ENCODE measurements around the gene DENND1A.
A peak's percentile ranks its signal among the peaks of the same experiment; 100 is the strongest.

The DENND1A gene

DNA sequence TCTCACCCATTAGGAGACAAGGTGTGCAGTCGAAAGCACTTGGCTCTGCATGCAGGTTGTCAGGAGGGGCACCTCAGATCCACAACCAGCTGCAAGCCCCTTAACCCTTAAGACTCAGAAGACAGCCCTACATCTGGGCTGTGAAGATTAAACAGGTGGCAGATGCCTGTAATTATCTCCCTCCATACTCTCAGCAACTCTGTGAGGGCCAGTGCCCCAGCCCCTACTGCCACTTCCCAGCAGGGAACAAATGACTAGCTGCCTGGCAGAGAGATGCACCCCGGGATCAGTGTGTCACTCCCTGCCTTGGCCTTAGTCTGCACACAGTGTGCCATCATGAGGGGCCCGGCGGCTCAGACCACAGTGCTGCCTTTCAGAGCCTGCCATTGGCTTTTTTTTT, 532.0 kb downstream of the DENND1A start:
- no peak for DNase-seq

DNA sequence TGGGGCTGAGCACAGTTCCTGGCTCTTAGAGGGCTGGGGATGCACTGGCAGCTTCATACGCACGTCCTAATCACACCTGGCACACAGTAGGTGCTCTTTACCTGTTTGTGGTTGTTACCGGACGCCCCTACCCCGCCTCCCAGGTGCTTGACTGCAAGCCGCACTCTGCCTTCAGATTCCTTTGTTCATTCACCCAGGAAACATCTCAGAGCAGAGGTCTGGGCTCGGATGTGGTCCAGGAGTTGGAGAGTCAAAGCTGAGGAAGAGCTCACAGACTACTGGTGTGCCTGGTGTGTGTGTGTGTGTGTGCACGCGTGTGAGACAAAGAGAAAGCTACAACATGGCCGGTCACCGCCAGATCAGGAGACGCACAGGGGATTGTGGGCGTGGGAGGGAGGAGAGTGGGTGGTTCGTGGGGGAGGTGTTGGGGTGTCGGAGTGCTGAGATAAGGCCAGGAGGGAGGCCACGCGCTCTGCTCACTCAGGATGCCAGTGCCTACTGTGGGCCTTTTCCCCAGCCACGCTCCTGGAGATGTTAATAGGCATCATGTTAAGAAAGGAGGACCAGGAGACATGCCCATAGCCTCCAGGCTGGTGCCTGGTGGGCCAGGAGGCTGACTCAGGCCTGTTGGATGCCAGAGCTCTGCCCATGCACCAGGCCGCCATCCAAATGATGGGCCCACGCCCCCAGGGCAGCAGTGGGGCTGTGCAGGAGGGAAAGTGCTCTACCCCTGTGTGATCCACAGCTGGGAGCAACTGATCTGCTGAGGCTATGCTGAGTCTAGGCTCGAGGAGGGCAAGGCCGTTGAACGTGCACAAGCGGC, 534.0 kb downstream of the DENND1A start:
- DNase-seq: no peak

DNA sequence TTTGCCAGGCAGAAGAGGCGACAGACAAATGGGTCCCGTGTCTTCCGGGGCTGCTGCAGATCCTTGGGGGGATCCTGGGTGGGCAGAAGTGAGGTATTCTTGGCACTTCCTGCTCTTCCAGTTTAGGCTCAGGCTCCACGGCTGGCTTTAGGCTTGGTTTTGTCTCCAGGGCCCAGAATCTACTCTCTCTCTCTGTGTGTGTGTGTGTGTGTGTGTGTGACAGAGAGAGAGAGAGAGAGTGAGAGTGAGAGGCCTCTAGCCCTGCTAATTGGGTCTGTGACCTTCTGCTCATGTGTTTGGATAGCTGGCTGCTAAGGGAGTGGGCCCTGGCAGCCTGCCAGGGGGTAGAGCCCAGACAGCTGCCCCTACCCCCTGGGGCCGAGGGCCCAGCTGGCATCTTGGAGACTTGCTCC, 534.6 kb downstream of the DENND1A start:
- DNase-seq: peak; percentile 59

DNA sequence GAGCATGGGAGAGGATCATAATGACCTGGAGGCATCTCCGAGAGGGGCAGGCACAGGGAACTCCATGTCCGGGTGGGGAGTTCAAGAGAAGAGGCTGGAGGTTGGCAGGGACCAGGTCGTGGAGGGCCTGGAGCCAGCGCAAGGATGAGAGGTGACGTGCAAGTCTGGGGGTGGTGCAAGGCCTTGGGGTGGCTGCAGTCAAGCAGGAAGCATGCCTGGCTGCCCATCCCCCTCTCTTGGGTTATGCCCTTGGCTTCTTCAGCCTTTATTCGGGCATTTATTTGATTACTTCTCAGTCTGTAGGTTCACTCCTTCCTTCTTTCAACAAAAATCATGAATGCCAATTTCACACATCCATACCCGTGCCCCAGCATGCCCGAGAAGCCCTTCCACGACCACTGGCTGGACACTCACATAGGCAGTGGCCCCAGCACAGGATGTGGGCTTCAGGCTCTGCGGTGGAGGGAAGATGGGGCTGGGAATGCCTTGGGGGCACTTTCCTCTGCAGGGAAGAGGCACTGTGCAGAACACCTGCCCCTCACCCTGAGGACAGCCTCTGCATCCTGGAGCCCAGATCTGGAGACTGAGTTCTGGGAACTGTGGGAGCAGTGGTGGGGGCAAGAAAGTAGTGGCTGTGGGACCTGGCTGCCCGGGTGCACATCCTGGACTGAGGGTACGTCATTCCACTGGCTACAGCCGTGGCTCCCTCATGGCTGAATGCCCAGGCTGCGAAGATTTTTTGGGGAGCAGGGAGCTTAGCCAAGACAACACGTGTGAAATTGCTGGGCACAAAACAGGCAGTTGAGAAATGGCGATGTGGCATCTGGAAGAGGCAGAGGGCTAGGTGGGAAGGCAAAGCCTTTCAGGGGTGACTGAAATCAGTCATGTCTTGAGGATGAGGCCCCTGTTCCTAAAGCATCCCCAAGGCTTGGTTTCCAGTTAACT, 535.4 kb downstream of the DENND1A start:
- DNase-seq: no peak

DNA sequence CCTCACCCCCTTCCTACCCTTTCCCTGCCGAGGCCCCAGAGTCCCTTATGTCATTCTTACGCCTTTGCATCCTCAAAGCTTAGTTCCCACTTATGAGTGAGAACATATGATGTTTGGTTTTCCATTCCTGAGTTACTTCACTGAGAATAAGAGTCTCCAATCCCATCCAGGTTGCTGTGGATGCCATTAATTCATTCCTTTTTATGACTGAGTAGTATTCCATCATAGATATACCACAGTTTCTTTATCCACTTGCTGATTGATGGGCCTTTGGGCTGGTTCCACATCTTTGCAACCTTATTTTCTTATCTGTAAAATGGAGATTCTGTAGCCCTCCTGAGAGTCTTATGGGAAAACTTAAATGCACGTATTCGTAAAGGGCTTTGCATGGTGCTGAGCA, 537.1 kb downstream of the DENND1A start:
- no peak for DNase-seq

DNA sequence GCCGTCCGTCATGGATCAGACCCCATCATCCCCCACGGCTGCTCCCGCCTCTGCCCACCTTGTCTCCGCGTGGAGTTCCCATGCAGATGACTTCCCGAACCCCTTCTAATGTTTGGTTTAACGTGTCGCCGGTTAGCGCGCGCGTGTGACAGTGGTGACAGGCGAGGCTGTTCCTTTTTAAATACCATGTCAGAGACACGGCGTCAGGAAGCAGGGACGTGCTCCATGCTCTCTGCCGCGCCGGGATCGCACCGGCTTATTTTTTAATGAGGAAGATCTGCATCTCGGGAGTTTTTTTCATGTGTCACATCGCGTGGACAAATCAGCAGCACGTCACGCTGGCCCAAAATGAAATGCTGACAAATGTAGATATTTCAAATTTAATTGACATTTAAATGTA, 538.0 kb downstream of the DENND1A start:
- DNase-seq: no peak

DNA sequence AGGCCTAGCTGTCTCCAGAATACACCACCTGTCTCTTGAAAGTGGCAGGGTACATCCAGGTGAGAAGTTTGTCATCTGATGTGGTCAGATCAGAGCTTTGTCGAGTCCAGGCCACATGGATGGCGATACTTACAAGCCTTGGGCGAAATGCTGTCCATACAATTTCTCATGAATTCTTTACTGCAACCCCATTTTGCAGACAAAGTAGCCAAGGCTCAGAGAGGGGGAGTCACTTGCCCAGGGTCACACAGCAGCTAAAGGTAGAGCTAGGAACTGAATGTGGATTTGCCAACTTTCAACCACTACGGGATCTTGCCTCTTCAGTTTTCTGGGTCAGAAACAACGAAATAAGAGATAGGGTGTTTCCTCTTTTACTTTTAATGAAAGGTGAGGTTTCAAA, 538.7 kb downstream of the DENND1A start:
- no peak for DNase-seq

DNA sequence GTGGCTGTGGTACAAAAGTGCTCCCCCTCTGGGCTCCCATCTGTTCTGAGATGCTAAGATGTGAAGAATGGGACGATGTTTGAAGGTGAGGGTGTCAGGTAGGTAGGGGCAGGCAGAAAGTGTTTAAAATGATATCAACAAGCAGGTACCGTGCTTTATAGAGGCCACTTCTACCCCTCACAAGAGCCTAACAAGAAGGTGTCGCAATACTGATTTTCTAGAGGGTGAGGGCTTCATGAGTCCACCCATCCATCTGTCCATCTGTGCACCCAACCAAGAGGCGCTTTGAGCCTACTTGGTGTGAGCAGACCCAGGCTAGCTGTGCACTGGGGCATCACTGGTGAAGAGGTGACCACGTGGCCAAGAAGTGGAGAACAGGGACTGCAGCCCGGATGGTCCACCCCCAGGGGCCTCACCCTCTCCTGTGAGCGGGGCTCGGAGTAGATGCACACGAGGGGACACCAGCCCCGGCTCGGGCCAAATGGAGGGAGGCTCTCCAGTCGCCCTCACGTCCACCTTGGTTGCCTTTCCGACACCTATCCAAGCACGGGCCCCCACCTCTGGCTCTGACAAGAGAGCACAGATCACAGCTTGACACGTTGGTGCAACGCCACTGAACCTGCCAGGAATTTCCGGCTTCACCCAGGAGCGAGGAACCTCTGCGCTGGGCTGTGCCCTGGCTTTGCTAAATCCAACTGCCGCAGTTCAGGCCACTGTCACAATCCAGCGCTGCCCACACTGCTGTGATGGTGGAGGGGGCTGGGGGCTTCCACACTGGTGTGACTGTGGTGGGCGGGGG, 539.4 kb downstream of the DENND1A start:
- no peak for DNase-seq

DNA sequence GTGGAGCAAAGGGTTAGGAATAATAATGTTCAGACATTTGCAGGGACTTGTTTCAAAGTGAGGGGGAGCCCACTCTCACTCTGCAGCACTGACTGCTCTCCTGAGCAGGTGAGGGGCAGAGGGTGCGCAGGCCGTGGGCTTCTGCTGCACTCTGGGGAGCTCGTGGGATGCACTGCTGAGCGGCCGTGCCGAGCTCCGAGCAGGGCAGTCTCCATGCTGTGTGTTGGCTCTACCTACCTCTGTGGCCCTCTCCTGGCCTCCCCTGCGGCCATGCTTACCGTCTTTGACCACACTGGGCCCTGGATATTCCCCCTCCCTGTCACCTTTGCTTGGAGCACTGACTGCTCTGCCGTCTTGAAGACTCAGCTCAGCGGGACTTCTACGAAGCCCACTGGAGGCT, 540.2 kb downstream of the DENND1A start:
- DNase-seq: no peak

DNA sequence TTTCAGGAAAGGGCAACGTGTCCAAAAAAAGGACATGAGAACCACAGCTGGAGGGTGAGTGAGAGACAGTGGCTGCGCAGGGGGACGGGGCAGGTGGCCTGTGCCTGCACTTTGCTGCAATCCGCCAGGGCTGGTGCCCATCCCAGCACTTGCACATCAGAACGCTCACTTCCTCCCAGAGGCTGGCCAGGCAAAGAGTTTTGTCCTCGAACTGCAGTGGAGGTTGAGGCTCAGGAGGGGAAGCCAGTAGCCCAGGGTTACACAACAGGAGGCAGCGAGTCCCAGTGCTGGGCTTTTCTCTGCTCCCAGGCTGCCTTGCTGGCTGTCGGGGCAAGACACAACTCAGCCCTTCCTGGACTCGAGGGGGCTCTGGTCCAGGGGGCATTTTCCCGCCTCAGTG, 540.9 kb downstream of the DENND1A start:
- no peak for DNase-seq

DNA sequence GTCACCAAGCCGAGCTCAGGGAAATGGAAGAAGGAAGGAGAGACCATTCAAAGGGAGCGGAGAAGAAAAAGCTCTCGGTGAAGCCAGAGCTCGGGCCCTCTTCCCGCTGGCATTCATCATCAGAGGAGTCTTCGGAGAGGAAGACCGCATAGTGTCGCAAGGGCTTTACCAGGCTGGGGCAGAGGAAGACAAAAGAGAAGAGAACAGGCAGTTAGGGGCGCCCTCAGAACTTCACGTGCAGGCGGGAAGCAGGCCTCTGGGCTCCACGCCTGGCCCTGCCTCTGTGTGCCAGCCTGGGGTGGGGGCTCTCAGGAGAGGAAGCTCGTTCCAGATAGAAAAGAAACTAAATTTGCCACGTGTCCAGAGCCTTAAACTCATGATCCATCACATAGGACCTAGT, 542.2 kb downstream of the DENND1A start:
- DNase-seq: no peak

DNA sequence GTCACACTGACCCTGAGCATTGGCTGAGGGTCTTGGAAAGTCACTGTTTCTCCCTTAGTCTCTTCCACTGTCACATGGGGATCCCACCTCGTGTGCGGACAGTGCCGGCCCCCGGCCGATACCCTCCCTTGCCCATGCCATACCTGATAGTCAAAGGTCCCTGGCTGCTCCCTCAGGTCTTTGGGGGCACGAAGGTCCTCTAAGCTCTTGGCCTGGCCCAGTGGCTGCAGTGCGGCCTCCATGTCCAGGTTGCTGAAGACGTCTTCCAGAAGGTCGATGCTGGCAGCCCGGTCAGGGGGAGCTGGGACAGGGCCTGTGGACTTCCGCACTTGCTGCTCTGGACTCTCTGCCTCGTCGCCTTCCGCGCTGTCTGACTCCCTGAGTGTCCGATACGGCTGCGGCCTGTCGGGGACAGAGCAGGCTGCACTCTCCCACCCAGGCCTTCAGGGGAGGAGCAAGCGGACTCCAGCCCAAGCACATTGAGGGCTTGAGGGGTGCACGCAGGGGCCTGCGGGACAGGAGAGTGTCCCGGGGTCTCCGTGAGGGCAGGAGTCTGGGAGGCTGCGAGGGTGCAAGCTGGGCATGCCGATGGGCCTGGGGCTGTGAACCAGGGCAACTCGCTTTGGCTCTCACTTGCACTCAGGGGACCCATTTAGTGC, 546.3 kb downstream of the DENND1A start:
- DNase-seq: no peak

DNA sequence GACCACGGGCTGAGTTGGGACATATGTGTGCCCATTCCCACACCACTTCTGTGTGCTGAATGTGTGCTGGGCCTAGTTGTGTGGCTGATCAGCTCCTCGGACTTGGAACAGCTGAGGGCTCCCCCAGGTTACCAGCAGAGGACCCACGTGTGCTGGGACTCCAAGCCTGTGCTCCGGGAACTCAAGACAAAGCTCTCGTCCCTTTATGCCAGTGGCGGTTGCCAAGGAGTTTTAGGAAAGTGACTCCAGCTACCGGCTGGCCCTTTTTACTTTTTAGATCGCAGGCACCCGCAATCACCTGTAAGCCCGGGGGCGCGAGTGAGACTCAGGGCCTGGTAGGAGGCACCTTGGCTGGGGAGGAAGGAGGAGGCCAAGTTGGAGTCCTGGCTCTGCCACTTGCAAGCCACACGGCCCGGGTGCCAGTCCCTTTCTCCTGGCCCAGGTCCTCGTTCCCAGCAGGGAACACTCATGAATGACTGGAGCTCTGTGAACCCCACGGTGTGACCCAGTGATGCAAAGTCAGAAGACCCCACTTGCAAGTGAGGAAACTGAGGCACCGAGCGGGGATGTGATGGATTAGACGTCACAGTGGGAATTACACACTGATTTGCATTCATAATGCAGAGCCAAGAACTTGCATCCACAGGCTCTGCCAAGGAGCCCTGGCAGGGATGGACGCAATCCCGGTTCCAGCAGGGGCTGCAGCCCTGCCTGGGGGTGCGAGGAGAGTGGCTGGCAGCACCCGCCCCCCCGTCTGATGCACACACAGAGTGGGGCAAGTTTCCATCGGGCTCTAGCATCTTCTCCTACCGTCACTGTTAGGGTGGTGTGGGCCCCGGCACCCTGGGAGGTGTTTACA, 547.0 kb downstream of the DENND1A start:
- DNase-seq: no peak

DNA sequence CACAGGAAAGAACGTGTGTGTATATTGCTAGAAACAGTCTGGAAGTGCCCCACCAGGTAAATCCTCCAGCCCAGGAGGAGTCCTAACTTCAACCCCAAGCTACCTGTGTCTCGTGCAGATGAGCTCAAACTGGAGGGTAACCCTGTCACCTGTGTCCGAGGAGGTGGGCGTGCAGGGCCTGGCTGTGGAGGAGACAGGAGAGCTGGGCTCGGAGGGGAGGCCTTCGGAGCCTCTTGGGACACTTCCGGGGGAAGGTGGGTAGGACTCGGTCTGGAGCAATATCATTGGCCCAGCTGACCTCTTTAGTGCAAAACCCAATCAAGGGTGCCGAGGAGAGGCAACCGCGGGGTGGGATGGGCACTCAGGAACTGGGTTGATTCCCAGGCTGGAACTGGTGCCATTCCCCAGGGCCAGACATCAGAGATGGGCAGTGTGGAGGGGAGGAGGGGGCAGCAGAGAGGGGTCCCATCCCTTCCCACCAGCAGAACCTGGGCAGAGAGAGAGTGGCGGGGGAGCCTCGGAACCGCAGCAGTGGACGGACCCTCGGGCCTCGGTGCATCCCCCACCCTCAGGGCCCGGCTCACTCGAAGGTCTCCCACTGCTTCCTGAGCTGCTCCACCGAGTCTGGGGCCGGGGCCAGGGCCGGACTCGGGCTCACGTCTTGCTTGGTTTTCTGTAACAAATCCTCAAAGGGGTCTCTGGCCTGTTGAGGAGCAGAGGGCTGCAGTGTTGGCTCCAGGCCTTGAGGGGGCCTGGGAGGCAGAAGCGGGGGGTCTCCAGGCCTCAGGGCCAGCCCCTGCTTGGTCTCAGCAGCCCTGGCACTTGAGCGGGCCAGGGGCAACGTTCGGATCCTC, 548.8 kb downstream of the DENND1A start:
- no peak for DNase-seq

DNA sequence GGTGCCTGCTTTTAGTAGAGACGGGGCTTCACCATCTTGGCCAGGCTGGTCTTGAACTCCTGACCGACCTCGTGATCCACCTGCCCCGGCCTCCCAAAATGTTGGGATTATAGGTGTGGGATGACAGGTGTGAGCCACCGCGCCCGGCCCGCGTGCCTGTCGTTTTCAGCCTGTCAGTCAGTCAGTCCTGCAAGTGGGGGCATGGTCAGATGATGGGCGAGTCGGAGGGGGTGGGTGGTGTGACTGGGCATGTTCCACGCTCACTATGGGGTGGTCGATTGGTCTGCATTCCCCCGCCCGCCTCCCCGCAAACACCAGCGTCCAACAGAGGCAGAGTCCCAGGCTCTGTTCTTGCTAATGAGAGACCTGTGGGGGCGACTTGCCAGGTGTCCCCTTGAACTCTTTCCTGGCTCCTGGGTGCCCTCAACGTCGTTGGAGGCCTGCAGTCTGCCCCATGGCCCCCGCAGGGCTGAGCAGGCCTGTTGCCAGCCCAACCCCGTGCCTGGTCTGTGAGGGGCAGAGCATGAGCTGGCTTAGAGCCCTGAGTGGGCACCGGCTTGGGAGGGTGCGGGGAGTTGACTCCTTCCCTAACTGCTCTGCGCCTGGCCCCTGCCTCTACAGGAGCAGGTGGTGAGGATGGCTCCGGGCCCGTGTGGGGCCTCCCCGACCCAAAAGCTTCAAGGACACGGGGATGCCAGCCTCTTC, 550.8 kb downstream of the DENND1A start:
- no peak for DNase-seq

DNA sequence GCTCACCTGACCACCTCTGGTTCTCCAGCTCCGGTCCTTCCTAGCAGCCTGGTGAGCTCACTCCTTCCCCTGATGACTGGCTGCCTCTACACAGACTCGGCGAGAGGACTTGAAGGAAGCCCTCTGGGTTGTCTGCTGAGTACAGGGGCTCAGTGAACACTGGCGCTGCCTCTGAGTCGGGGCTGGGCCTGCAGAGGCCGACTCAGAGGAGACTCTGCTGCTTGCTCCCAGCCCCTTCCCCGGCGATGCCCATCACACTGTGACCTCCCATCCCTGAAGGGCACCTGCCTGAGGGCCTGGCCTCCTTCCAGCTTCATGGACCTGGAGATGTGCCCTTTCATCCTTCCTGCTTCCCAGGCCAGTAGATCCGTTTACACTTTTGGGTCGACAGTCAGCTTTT, 551.9 kb downstream of the DENND1A start:
- DNase-seq: no peak

DNA sequence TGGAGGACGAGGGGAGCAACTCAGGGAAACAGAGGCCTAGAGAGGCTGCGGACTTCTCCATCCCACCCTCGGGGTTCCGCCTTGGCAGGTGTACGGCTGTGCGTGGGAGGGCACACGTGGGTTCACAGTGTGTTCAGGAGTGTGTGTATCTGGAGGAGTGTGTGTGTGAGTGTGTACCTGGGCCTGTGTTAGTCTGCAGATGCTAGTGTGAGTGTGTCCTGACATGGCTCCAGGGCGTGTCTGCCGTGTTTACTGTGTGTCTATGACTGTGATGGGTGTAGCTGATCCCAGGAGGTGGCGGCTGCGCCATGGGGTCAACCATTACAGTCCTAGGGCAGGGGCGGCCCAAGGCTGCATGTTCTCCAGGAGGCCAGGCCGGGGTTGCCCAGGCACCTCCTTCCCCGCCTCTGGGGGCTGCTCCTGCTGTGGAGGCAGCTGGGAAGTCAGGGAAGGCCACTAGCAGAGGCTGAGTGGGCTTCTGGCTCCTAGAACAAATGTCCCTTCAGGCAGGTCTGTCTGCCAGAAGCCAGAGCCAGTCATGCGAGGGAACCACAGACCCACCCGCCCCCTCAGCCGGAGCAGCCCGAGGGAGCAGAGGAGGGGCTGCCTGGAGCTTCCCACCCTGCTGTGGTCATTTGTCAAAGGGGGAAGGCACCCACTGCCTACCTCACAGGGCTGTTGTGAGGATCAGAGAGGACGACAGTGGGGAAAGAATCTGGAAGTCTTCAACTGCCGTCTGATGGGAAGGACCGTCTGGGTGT, 552.5 kb downstream of the DENND1A start:
- no peak for DNase-seq

DNA sequence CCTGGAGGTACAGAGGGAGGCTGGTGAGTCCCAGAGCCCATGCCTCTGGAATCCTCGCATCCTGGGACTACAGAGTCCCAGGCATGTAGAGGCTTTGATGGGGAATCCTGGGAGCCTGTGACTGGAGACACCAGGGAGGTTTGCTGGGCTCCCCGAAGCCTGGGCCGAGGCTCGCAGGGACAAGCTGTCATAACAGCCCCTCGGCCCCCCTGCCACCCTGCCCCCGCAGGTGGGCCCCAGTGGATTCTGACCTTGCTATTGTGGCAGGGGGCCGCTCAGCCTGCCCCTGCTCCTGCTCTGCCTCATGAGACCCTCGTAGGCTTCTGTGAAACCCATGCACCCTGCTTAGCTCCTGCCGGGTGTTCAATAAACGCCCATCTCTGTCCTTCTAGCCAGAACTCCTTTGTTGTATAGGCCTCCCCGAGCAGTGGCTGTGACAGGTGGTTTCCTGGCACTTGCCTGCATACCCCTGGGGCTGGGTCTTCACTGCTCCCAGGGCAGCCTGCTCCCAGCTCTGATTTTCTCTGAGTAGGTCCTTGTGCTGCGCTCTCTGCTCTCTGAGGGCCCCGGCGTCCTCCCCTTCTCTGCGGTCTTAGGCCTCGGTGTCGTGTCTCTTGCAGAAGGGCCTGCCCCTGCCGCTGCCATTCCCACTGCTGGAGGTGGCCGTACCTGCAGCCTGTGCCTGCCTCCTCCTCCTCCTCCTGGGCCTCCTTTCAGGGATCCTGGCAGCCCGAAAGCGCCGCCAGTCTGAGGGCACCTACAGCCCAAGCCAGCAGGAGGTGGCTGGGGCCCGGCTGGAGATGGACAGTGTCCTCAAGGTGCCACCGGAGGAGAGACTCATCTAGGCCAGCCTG, 553.5 kb downstream of the DENND1A start:
- no peak for DNase-seq

All from NCI-H1105 (cell line).